Lung (tissue), 12 donors: ENCODE results near the gene GDI1. TPM values are rescaled to one million over a fixed set of nuclear protein-coding genes. Genes with fewer than 3 reads are reported as not detected.

Source experiments
- ATAC-seq: fragments of 200-7000 bp; cut with Tn5 transposase; one replicate; pipeline ENCODE4 v1.9.1; 2020; ENCODE audit warnings: moderate number of reproducible peaks; ENCODE audit not compliant: insufficient read depth, low FRiP score
- DNase-seq, 3 donors: peaks; one replicate each; pipeline ENCODE4 v3.0.0-alpha.2; 2013 to 2017
- H3K27ac ChIP-seq, 2 donors: one replicate each; pipeline ENCODE4 v1.5.1; 2013; ENCODE audit warnings: mild to moderate bottlenecking in 2 of 2, moderate library complexity in 2 of 2, control low read depth in 1 of 2, inconsistent platforms in 1 of 2, low read depth in 1 of 2, low read length in 1 of 2
- H3K27me3 ChIP-seq, 3 donors: one replicate each; pipeline ENCODE4 v1.5.1; 2013; ENCODE audit warnings: low read length in 2 of 3; ENCODE audit not compliant: control insufficient read depth in 3 of 3, insufficient read depth in 3 of 3
- H3K36me3 ChIP-seq, 4 donors: one replicate each; pipeline ENCODE4 v1.5.1; 2013; ENCODE audit warnings: low read length in 4 of 4, mild to moderate bottlenecking in 1 of 4, moderate library complexity in 1 of 4; ENCODE audit not compliant: control insufficient read depth in 4 of 4, insufficient read depth in 4 of 4
- H3K4me1 ChIP-seq, 5 donors: one replicate each; pipeline ENCODE4 v1.5.1; 2013; ENCODE audit warnings: low read length in 5 of 5, mild to moderate bottlenecking in 2 of 5, moderate library complexity in 1 of 5; ENCODE audit not compliant: control insufficient read depth in 5 of 5, insufficient read depth in 5 of 5
- H3K4me3 ChIP-seq: one replicate; pipeline ENCODE4 v1.5.1; 2013; ENCODE audit warnings: mild to moderate bottlenecking, control low read depth, moderate library complexity
- H3K9ac ChIP-seq, 2 donors: one replicate each; pipeline ENCODE4 v1.5.1; 2013; ENCODE audit warnings: low read length in 2 of 2, control low read depth in 1 of 2; ENCODE audit not compliant: insufficient read depth in 1 of 2
- H3K9me3 ChIP-seq, 4 donors: one replicate each; pipeline ENCODE4 v1.5.1; 2013; ENCODE audit warnings: low read length in 3 of 4, mild to moderate bottlenecking in 1 of 4, moderate library complexity in 1 of 4; ENCODE audit not compliant: control insufficient read depth in 4 of 4, insufficient read depth in 3 of 4
- CTCF ChIP-seq: IDR thresholded peaks from 2 replicates; pipeline ENCODE4 v1.5.1; 2012; ENCODE audit warnings: mild to moderate bottlenecking; ENCODE audit errors: control extremely low read depth, extremely low read depth
- WGBS, 2 donors: extraction: QIAGEN DNeasy Blood & Tissue Kit; methylation state at CpG; one replicate each; pipeline ENCODE4 v1.1.7; 2013; 5-methylcytosine and 5-hydroxymethylcytosine counted together
- polyA plus RNA-seq, 2 donors: library from polyadenylated mRNA; stranded (reverse); fragments of 200-250 nt; gene quantifications; one replicate each; pipeline ENCODE4 v1.2.1, GENCODE V29; 2013
- total RNA-seq, 2 donors: library from RNA; depleted of rRNA in 1 of 2; stranded (reverse); fragments of >200 nt in 1 of 2; gene quantifications; one replicate each; pipeline ENCODE4 v1.2.1, GENCODE V29; 2014 to 2021
- donor health status: control.
- donor health status: control.
- donor health status: Bipolar disorder and iron deficiency.
- donor health status: healthy.
- donor health status: DM: yes; HTN: yes; CAD: no.

GDI1 gene
- total and polyA plus RNA-seq, 4 donors: 64.0 to 130 (median 116) TPM

- Histone ChIP-seq H3K36me3 (peaks cover 4 to 16% (median 12%) of the 10 kb centered on the region in 4 donors), H3K27ac (no peak overlapping the region), H3K27me3 (no peaks in the 10 kb centered on the region), H3K9me3 (peaks cover 0 to 7% (median 0%) of the 10 kb centered on the region in 4 donors), H3K9ac (no peak overlapping the region), H3K4me1 (peaks cover 0 to 12% (median 0%) of the 10 kb centered on the region in 5 donors), H3K4me3 (no peak overlapping the region)
- TF ChIP-seq CTCF: no peak
- 88 to 94% methylated on average over 4 of the region's 4 CpGs for WGBS, 2 donors
- DNase-seq (no peak), ATAC-seq (no peak)
Measured at GRCh38 chrX:154403858-154404257, 33.1 kb upstream of the GDI1 start.

GRCh38 chrX:154404625-154405192, 32.2 kb upstream of the GDI1 start:
- no peak overlapping the region for H3K9ac ChIP-seq
- no peak for TF ChIP-seq CTCF
- no peak overlapping the region for H3K4me3 ChIP-seq
- ATAC-seq: no peak
- 93 to 98% methylated on average over 15 to 16 of the region's 16 CpGs for WGBS, 2 donors
- DNase-seq: no peak
- no peak overlapping the region for H3K27ac ChIP-seq
- peaks cover 0 to 4% (median 0%) of the 10 kb centered on the region in 4 donors for H3K9me3 ChIP-seq
- peaks cover 4 to 12% (median 5%) of the 10 kb centered on the region in 4 donors for H3K36me3 ChIP-seq
- peaks cover 0 to 4% (median 0%) of the 10 kb centered on the region in 5 donors for H3K4me1 ChIP-seq
- no peaks in the 10 kb centered on the region for H3K27me3 ChIP-seq

DNA sequence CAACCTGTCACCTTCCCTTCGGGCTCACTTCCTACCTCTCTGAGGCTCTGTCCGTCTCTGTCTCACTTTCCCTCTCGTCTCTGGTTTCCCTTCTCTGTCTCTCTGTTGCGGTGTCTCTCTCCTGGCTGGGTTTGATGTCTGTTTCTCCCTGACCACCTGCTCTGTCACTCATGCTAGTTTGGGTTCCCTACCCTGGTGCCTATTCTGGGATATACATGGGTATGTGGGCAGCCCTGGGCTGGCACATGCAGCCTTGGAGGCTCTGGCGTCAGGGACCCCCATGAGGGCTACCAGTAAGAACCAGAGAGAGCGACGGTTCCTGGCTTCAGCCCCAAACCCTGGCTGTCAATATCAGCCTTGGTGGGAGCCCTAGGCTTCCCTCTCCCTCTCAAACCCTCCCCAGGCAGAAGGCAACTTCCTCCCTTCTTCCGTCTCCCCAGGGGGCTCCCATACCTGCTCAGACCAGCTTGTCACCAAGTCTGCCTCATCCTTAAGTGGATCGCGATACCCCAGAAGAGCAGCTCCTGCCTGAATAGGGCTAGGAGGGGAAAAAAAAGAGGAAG, 28.2 kb upstream of the GDI1 start:
- WGBS, 2 donors: 10 to 55% methylated on average over 6 to 10 of the region's 10 CpGs

More for the DNA sequence above, 28.2 kb upstream of the GDI1 start:
- no peak for TF ChIP-seq CTCF
- DNase-seq: no peak
- H3K4me3 ChIP-seq: peak overlapping the region; percentile 32
- H3K27me3 ChIP-seq: no peaks in the 10 kb centered on the region
- H3K9me3 ChIP-seq: peaks cover 0 to 6% (median 2%) of the 10 kb centered on the region in 4 donors
- no peak overlapping the region for H3K9ac ChIP-seq
- peak overlapping the region in 1 of 2 donors; percentile 65 for H3K27ac ChIP-seq
- ATAC-seq: no peak
- peaks cover 0 to 2% (median 0%) of the 10 kb centered on the region in 5 donors for H3K4me1 ChIP-seq
- peaks cover 0 to under 1% (median 0%) of the 10 kb centered on the region in 4 donors for H3K36me3 ChIP-seq
